ENCODE results near the gene MAB21L2. TPM values are rescaled to one million over a fixed set of nuclear protein-coding genes. Genes with fewer than 3 reads are reported as not detected.

The MAB21L2 gene
- not detected in 5 replicates for total RNA-seq (2022; extraction: Qiagen RNA extraction)

DNA sequence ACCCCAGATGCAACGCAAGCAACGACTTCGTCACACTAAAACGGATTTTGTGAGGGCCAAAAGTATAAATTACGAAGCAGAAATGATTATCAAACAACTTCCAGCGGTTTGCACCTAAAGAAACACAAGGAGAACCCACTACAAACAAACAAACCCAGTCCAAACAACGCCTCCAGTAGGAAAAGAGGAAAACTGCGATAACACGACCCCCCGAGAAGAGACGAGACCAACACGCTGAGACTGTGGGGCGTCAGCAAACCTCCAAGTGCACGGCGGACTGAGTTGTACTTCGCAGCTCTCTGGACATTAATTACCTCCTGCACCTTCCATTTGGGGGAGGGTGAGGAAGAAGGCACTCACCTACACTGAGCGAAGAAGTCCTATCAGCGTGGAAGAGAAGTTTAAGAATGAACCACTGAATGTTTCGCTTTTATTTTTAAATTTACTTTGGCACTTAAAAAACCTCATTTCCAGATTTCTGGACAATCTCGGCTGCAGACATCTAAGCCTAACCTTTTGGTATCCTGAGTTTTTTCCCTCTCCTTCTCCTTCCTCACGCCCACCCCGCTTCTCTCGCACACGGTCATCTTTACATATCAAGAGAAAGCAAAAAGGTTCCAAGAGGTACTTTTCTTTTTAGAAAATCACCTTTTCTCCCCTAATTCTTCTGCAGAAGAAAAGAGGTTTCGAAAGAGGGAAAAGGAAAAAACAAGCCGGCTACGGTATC, at the start of gene MAB21L2:
TSS of gene MAB21L2 (plus strand) at position 6 of the 727 bp plus-strand sequence. CDS start 879 bp downstream, outside the sequence.

